NCI-H2196 (cell line): ENCODE results near the gene AP1M1.

Source experiments
- DNase-seq: peaks from one replicate; lab custom pipeline; 2025; ENCODE audit not compliant: unreplicated experiment; lab: John Stamatoyannopoulos, UW

Gene AP1M1

DNA sequence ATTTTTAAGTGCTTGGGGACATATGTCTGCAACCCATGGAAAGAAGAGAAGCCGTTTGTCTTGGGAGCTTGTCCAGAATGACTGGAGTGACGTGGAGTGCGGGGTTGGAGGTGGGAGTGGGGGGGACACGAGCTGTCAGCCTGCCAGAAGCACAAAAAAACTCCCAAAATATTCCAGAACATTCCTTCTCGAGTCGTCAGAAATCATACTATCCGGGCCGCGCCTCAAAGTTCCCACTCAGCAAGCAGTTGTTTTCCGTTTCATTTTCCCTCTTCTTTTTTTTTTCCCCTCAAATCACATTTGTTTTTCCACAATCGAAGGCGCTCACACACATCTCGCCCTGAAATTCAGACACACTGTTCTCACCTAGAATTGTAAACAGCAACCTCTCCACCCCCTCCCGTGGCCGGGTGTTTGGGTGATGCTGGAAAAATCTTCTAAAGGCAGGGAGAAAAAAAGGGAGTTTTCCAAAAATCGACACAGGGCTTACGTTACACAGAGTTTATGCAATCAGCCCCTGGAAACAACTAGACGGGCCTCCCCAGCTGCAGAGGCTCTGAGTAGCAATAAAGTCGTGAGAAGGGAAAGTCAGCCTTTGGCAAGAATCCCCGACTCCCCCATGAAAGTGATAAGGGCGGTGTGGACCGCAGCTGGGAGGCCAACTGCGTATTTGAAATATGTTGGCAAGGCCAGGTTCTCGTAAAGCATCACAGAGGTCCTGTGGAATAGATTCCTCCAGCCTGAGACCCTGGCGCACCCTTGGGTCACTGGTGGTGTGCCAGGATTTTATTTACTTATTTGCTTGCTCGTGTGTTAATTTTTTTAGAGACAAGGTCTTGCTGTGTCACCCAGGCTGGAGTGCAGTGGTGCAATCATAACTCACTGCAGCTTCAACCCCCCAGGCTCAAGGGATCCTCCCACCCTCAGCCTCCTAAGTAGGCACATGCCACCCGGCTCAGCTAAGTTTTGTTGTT, 95.7 kb downstream of the AP1M1 start:
- peak; percentile 28 for DNase-seq

DNA sequence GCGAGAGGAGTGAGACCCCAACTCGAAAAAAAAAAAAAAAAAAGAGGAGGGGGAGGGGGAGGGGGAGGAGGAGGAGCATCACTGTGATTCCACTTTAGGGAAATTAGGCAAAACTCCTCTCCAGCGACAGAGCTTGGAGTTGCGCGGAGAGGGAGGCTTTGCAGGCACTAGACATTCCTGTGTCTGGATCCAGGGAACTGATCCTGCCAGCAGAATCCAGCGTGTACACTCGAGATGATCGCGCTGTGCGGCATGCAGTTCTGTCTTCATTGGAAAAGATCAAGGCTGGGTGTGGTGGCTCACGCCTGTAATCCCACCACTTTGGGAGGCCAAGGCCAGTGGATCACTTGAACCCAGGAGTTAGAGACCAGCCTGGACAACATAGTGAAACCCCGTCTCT, 97.3 kb downstream of the AP1M1 start:
- DNase-seq = no peak
